ENCODE data around the gene EPRS1.
"Not testable (repeated sequence)": the region's sequence is repeated elsewhere in the genome, so short reads cannot be mapped to it uniquely, and the experiment has no call there.

Gene EPRS1

GRCh38 chr1:220089650-220090556, 43.6 kb upstream of the EPRS1 start, which contains the start of gene BPNT1:
Gene BPNT1 (minus strand): TSS chr1:220089788. CDS start chr1:220079846, 9,942 bp downstream.
- no peaks in the 10 kb centered on the region for H3K27me3 ChIP-seq (replicated peaks; ENCODE audit: control insufficient read depth, insufficient read depth, low read length)
- TF ChIP-seq, protein P1, sequence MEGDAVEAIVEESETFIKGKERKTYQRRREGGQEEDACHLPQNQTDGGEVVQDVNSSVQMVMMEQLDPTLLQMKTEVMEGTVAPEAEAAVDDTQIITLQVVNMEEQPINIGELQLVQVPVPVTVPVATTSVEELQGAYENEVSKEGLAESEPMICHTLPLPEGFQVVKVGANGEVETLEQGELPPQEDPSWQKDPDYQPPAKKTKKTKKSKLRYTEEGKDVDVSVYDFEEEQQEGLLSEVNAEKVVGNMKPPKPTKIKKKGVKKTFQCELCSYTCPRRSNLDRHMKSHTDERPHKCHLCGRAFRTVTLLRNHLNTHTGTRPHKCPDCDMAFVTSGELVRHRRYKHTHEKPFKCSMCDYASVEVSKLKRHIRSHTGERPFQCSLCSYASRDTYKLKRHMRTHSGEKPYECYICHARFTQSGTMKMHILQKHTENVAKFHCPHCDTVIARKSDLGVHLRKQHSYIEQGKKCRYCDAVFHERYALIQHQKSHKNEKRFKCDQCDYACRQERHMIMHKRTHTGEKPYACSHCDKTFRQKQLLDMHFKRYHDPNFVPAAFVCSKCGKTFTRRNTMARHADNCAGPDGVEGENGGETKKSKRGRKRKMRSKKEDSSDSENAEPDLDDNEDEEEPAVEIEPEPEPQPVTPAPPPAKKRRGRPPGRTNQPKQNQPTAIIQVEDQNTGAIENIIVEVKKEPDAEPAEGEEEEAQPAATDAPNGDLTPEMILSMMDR (IDR thresholded peaks at IDR 0.05; ENCODE audit: insufficient read depth, low read length, poor library complexity, severe bottlenecking) = no peak
- H3K36me3 ChIP-seq (ENCODE audit: control insufficient read depth, insufficient read depth, low read length) = no peaks in the 10 kb centered on the region
- peak; percentile 88 for DNase-seq (ENCODE audit: extremely low read depth, insufficient read length)
- H3K4me3 ChIP-seq (replicated peaks; ENCODE audit: low read depth, low read length) = peak within 1 kb of the TSS; percentile 60

GRCh38 chr1:220086261-220086686, 40.0 kb upstream of the EPRS1 start:
- not testable (repeated sequence) for H3K36me3 ChIP-seq (ENCODE audit: control insufficient read depth, insufficient read depth, low read length); H3K27me3 ChIP-seq (replicated peaks; ENCODE audit: control insufficient read depth, insufficient read depth, low read length)
- DNase-seq (ENCODE audit: extremely low read depth, insufficient read length) = peak; percentile 56
- TF ChIP-seq, protein P1 (IDR thresholded peaks at IDR 0.05; ENCODE audit: insufficient read depth, low read length, poor library complexity, severe bottlenecking) = peak; percentile 71
- peak overlapping the region; percentile 22; the same call in 1 of the 2 replicates for H3K4me3 ChIP-seq (replicated peaks; ENCODE audit: low read depth, low read length)

- H3K4me3 ChIP-seq (replicated peaks; ENCODE audit: low read depth, low read length) = no peak overlapping the region
- no peaks in the 10 kb centered on the region for H3K36me3 ChIP-seq (ENCODE audit: control insufficient read depth, insufficient read depth, low read length)
- no peak for DNase-seq (ENCODE audit: extremely low read depth, insufficient read length)
- no peaks in the 10 kb centered on the region for H3K27me3 ChIP-seq (replicated peaks; ENCODE audit: control insufficient read depth, insufficient read depth, low read length)
- TF ChIP-seq, protein P1 (IDR thresholded peaks at IDR 0.05; ENCODE audit: insufficient read depth, low read length, poor library complexity, severe bottlenecking) = no peak
These were observed 38.2 kb upstream of the EPRS1 start for GRCh38 chr1:220084460-220084859.

- DNase-seq (ENCODE audit: extremely low read depth, insufficient read length) = no peak
- TF ChIP-seq, protein P1 (IDR thresholded peaks at IDR 0.05; ENCODE audit: insufficient read depth, low read length, poor library complexity, severe bottlenecking) = no peak
- no peaks in the 10 kb centered on the region for H3K27me3 ChIP-seq (replicated peaks; ENCODE audit: control insufficient read depth, insufficient read depth, low read length)
- no peak overlapping the region for H3K4me3 ChIP-seq (replicated peaks; ENCODE audit: low read depth, low read length)
- H3K36me3 ChIP-seq (ENCODE audit: control insufficient read depth, insufficient read depth, low read length) = peaks cover 5% of the 10 kb centered on the region
These were observed 31.6 kb upstream of the EPRS1 start for GRCh38 chr1:220077887-220078286.

DNA sequence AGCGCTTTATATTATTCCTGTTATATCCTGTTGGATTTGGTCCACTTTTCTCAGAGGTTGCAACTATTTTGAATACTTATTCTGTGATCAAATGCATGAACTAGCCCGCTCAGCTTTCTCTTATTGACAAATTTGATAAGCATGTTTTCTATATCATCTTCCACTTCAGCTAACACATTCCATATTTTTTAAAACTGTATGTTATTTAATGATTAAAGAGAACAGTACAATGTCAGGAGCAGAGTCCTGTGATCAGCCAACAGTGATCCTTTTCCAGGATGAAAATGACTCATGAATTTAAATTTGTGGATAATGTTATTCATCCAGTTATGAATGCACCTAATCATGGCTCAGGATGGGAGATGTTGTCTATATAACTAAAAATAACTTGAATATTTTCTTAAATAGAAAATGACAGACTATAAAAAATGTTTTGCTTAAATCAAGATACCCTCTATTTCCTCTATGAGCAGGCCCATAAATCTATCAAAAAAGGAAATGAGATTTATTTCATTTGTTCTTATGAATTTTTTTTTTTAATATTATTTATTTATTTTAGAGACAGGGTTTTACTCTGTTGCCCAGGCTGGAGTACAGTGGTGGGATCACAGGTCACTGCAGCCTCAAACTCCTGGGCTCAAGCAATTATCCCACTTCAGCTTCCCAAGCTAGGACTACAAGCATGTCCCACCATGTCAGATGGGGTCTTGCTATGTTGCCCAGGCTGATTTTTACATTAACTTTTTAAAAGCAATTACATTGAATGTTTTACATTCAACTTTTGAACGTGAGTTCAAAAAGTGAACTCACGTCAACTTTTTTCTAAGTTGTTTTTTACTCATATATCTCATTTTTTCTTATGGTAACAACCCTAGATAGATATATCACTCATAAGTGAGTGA, 30.8 kb upstream of the EPRS1 start:
- no peak for DNase-seq (ENCODE audit: extremely low read depth, insufficient read length)
- H3K27me3 ChIP-seq (replicated peaks; ENCODE audit: control insufficient read depth, insufficient read depth, low read length) = no peaks in the 10 kb centered on the region
- TF ChIP-seq, protein P1 (IDR thresholded peaks at IDR 0.05; ENCODE audit: insufficient read depth, low read length, poor library complexity, severe bottlenecking) = no peak
- H3K4me3 ChIP-seq (replicated peaks; ENCODE audit: low read depth, low read length) = no peak overlapping the region
- H3K36me3 ChIP-seq (ENCODE audit: control insufficient read depth, insufficient read depth, low read length) = peaks cover 7% of the 10 kb centered on the region

Data from GM06990 (cell line).